ENCODE measurements around the gene ZNF248. TPM values are rescaled to one million over a fixed set of nuclear protein-coding genes. Genes with fewer than 3 reads are reported as not detected.
"Not testable (repeated sequence)": the region's sequence is repeated elsewhere in the genome, so short reads cannot be mapped to it uniquely, and the experiment has no call there.

ZNF248 gene
- total RNA-seq, 2 experiments from 2014 or later, result 7.4 to 8.7 TPM

- DNase-seq, result no peak
- no peak for ATAC-seq
- no peak overlapping the region for H3K4me3 Mint-ChIP-seq
- no peaks in the 10 kb centered on the region for H3K27me3 Mint-ChIP-seq
- H3K4me1 Mint-ChIP-seq, result no peaks in the 10 kb centered on the region
- peaks cover 12% of the 10 kb centered on the region for H3K9me3 Mint-ChIP-seq (ENCODE audit: low read depth)
- CTCF ChIA-PET, result no interaction called here
- no peak overlapping the region for H3K27ac Mint-ChIP-seq
- H3K36me3 Mint-ChIP-seq, result no peaks in the 10 kb centered on the region
These were observed 102.7 kb downstream of the ZNF248 start for GRCh38 chr10:37754538-37755323.

GRCh38 chr10:37752334-37752875 lies 105.0 kb downstream of the ZNF248 start:
- no peaks in the 10 kb centered on the region for H3K27me3 Mint-ChIP-seq
- no peaks in the 10 kb centered on the region for H3K4me1 Mint-ChIP-seq
- H3K27ac Mint-ChIP-seq, result no peak overlapping the region
- DNase-seq (no peak), ATAC-seq (no peak)
- no peak overlapping the region for H3K4me3 Mint-ChIP-seq
- peaks cover 10% of the 10 kb centered on the region for H3K9me3 Mint-ChIP-seq (ENCODE audit: low read depth)
- CTCF ChIA-PET, result no interaction called here
- H3K36me3 Mint-ChIP-seq, result no peaks in the 10 kb centered on the region

- no peak for DNase-seq
- ATAC-seq, result no peak
- Mint-ChIP-seq H3K4me3 (no peak overlapping the region), H3K27me3 (no peaks in the 10 kb centered on the region), H3K27ac (no peak overlapping the region), H3K4me1 (no peaks in the 10 kb centered on the region), H3K36me3 (no peaks in the 10 kb centered on the region), H3K9me3 (ENCODE audit: low read depth) (peaks cover 10% of the 10 kb centered on the region)
- CTCF ChIA-PET, result no interaction called here
These were observed 109.2 kb downstream of the ZNF248 start for GRCh38 chr10:37748170-37748569.

GRCh38 chr10:37747081-37747480 lies 110.3 kb downstream of the ZNF248 start:
- DNase-seq (no peak), ATAC-seq (no peak)
- Mint-ChIP-seq H3K9me3 (ENCODE audit: low read depth) (peaks cover 10% of the 10 kb centered on the region), H3K27ac (no peak overlapping the region), H3K4me3 (no peak overlapping the region), H3K4me1 (no peaks in the 10 kb centered on the region), H3K27me3 (no peaks in the 10 kb centered on the region), H3K36me3 (no peaks in the 10 kb centered on the region)
- CTCF ChIA-PET, result no interaction called here

GRCh38 chr10:37741831-37742230 lies 115.6 kb downstream of the ZNF248 start:
- no peak for ATAC-seq
- Mint-ChIP-seq H3K9me3 (ENCODE audit: low read depth) (peaks cover 6% of the 10 kb centered on the region), H3K4me1 (no peaks in the 10 kb centered on the region), H3K27ac (no peak overlapping the region), H3K27me3 (no peaks in the 10 kb centered on the region), H3K36me3 (no peaks in the 10 kb centered on the region), H3K4me3 (no peak overlapping the region)
- DNase-seq, result no peak
- CTCF ChIA-PET, result no interaction called here

- Mint-ChIP-seq H3K27ac (no peak overlapping the region), H3K36me3 (no peaks in the 10 kb centered on the region), H3K4me3 (no peak overlapping the region), H3K4me1 (peaks cover 6% of the 10 kb centered on the region), H3K27me3 (no peaks in the 10 kb centered on the region), H3K9me3 (ENCODE audit: low read depth) (peaks cover 6% of the 10 kb centered on the region)
- DNase-seq, result no peak
- no peak for ATAC-seq
- CTCF ChIA-PET, result no interaction called here
These were observed 118.2 kb downstream of the ZNF248 start for GRCh38 chr10:37739181-37739580.

- H3K4me3 Mint-ChIP-seq; H3K9me3 Mint-ChIP-seq (ENCODE audit: low read depth); H3K27ac Mint-ChIP-seq; ATAC-seq; H3K27me3 Mint-ChIP-seq; H3K36me3 Mint-ChIP-seq; CTCF ChIA-PET; DNase-seq: not testable (repeated sequence)
- peaks cover 10% of the 10 kb centered on the region for H3K4me1 Mint-ChIP-seq
These were observed 119.2 kb downstream of the ZNF248 start for GRCh38 chr10:37738241-37738640.

GRCh38 chr10:37737336-37737735 lies 120.1 kb downstream of the ZNF248 start:
- Mint-ChIP-seq H3K4me1 (peaks cover 10% of the 10 kb centered on the region), H3K9me3 (ENCODE audit: low read depth) (peaks cover 10% of the 10 kb centered on the region), H3K36me3 (no peaks in the 10 kb centered on the region), H3K27me3 (no peaks in the 10 kb centered on the region), H3K4me3 (no peak overlapping the region), H3K27ac (no peak overlapping the region)
- ATAC-seq (no peak), DNase-seq (no peak)
- CTCF ChIA-PET, result no interaction called here

GRCh38 chr10:37736120-37736519 lies 121.3 kb downstream of the ZNF248 start:
- H3K9me3 Mint-ChIP-seq (ENCODE audit: low read depth), result peaks cover 10% of the 10 kb centered on the region
- DNase-seq (no peak), ATAC-seq (no peak)
- H3K27ac Mint-ChIP-seq, result no peak overlapping the region
- no peaks in the 10 kb centered on the region for H3K27me3 Mint-ChIP-seq
- peaks cover 10% of the 10 kb centered on the region for H3K4me1 Mint-ChIP-seq
- no peak overlapping the region for H3K4me3 Mint-ChIP-seq
- CTCF ChIA-PET, result interaction anchor here (0.7 kb wide), 1 partner anchor 609 kb away, joined by 3 read pairs; no protein-coding TSS in a partner anchor
- no peaks in the 10 kb centered on the region for H3K36me3 Mint-ChIP-seq

GRCh38 chr10:37734971-37735370 lies 122.4 kb downstream of the ZNF248 start:
- Mint-ChIP-seq H3K27ac (no peak overlapping the region), H3K36me3 (no peaks in the 10 kb centered on the region), H3K27me3 (no peaks in the 10 kb centered on the region), H3K4me1 (peaks cover 10% of the 10 kb centered on the region), H3K9me3 (ENCODE audit: low read depth) (peaks cover 6% of the 10 kb centered on the region), H3K4me3 (no peak overlapping the region)
- CTCF ChIA-PET, result no interaction called here
- DNase-seq, result no peak
- ATAC-seq, result no peak

Other genes starting within 250 kb of the ZNF248 start
- 1 to 10 TPM; 6.3 to 7.1 TPM for gene ZNF25, start 119.0 kb upstream of the ZNF248 start, total RNA-seq
- gene ZNF33A, start 153.1 kb upstream of the ZNF248 start, total RNA-seq, result 10 to 100 TPM; 21.4 to 27.1 TPM
- gene ZNF37A, start 236.7 kb upstream of the ZNF248 start, total RNA-seq, result 10 to 100 TPM; 18.9 to 22.1 TPM